Endothelial cell of hepatic sinusoid (primary cell): ENCODE measurements around the gene PLEK2.
"Not testable (repeated sequence)": the region's sequence is repeated elsewhere in the genome, so short reads cannot be mapped to it uniquely, and the experiment has no call there.

Source experiments
- in situ Hi-C: cut with HindIII; loops from 2 replicates; pipeline ENCODE4 v1.10.0; 2017; ENCODE audit warnings: low sequenced_read_pairs

The PLEK2 gene

GRCh38 chr14:67411820-67412421 is at the start of gene PLEK2:
PLEK2 (minus strand) TSS chr14:67412165; CDS start chr14:67412059, 106 bp downstream.
- in situ Hi-C loops = no loop called here

- in situ Hi-C loops = no loop called here
Observed at GRCh38 chr14:67461341-67461985, 49.5 kb upstream of the PLEK2 start.

GRCh38 chr14:67459336-67459735 is 47.4 kb upstream of the PLEK2 start:
- in situ Hi-C loops = no loop called here

GRCh38 chr14:67457782-67458181 is 45.8 kb upstream of the PLEK2 start:
- in situ Hi-C loops = no loop called here

GRCh38 chr14:67456732-67457131 is 44.8 kb upstream of the PLEK2 start:
- in situ Hi-C loops = no loop called here

- in situ Hi-C loops = no loop called here
Observed at GRCh38 chr14:67453575-67454300, 41.8 kb upstream of the PLEK2 start.

GRCh38 chr14:67451667-67452066 is 39.7 kb upstream of the PLEK2 start:
- in situ Hi-C loops = not testable (repeated sequence)

- in situ Hi-C loops = no loop called here
Observed at GRCh38 chr14:67449096-67449495, 37.1 kb upstream of the PLEK2 start.

- in situ Hi-C loops = no loop called here
Observed at GRCh38 chr14:67447033-67447381, 35.0 kb upstream of the PLEK2 start.

GRCh38 chr14:67446371-67447032 is 34.5 kb upstream of the PLEK2 start:
- in situ Hi-C loops = no loop called here

- in situ Hi-C loops = no loop called here
Observed at GRCh38 chr14:67444395-67444794, 32.4 kb upstream of the PLEK2 start.

- in situ Hi-C loops = no loop called here
Observed at GRCh38 chr14:67442139-67442906, 30.4 kb upstream of the PLEK2 start.

GRCh38 chr14:67441672-67442071 is 29.7 kb upstream of the PLEK2 start:
- in situ Hi-C loops = no loop called here

GRCh38 chr14:67441256-67441655 is 29.3 kb upstream of the PLEK2 start:
- in situ Hi-C loops = no loop called here

- in situ Hi-C loops = no loop called here
Observed at GRCh38 chr14:67440513-67440912, 28.5 kb upstream of the PLEK2 start.

- in situ Hi-C loops = no loop called here
Observed at GRCh38 chr14:67438969-67439368, 27.0 kb upstream of the PLEK2 start.

- in situ Hi-C loops = no loop called here
Observed at GRCh38 chr14:67436006-67436866, 24.3 kb upstream of the PLEK2 start.

- in situ Hi-C loops = no loop called here
Observed at GRCh38 chr14:67435603-67436002, 23.6 kb upstream of the PLEK2 start.

GRCh38 chr14:67432050-67432564 is 20.1 kb upstream of the PLEK2 start:
- in situ Hi-C loops = loop anchor here (5.0 kb wide), 1 partner anchor 80 kb away; no protein-coding TSS in a partner anchor
